K562 (cell line): ENCODE measurements around the gene KRTCAP2. TPM values are rescaled to one million over a fixed set of nuclear protein-coding genes. Genes with fewer than 3 reads are reported as not detected.

Source experiments
- ATF1 ChIP-seq, 2 experiments: fragments of 450-650 bp in 1 of 2; IDR thresholded peaks; 2 replicates each; pipeline ENCODE4 v1.6.1; 2016; ENCODE audit warnings: missing compliant biosample characterization in 1 of 2, missing genetic modification characterization in 1 of 2
- CCNT2 ChIP-seq: IDR thresholded peaks from 2 replicates; pipeline ENCODE4 v1.6.1; 2011; ENCODE audit warnings: borderline replicate concordance, low read depth, mild to moderate bottlenecking, moderate library complexity, mixed read lengths, low read length; ENCODE audit not compliant: insufficient read length; ENCODE audit errors: extremely low read depth
- CEBPB ChIP-seq: fragments of 450-650 bp; IDR thresholded peaks from 2 replicates; pipeline ENCODE4 v1.6.1; 2016; ENCODE audit warnings: missing genetic modification characterization, missing compliant biosample characterization
- CREBBP ChIP-seq: IDR thresholded peaks from one replicate; pipeline ENCODE4 v1.6.1; 2012; ENCODE audit warnings: low read depth, mild to moderate bottlenecking, control low read depth, inconsistent platforms, low read length
- GTF2F1 ChIP-seq: IDR thresholded peaks from 2 replicates; pipeline ENCODE4 v1.6.1; 2011; ENCODE audit warnings: low read depth, low read length, improper control_type of control experiment
- HNRNPLL ChIP-seq: fragments of 200-400 bp; formaldehyde crosslinking; IDR thresholded peaks from 2 replicates; pipeline ENCODE4 v1.6.1; 2017; ENCODE audit warnings: low read length, low read depth, mild to moderate bottlenecking; ENCODE audit not compliant: poor library complexity, severe bottlenecking
- L3MBTL2 ChIP-seq: fragments of 450-650 bp; IDR thresholded peaks from 2 replicates; pipeline ENCODE4 v1.6.1; 2016; ENCODE audit warnings: mild to moderate bottlenecking, moderate library complexity
- MGA ChIP-seq: fragments of 450-650 bp; IDR thresholded peaks from 2 replicates; pipeline ENCODE4 v1.6.1; 2016; ENCODE audit warnings: mild to moderate bottlenecking, moderate library complexity
- NFRKB ChIP-seq: fragments of 450-650 bp; IDR thresholded peaks from 2 replicates; pipeline ENCODE4 v1.6.1; 2016; ENCODE audit warnings: low read depth
- PHTF2 ChIP-seq: fragments of 250-450 bp; sonication (Bioruptor Pico); IDR thresholded peaks from 2 replicates; pipeline ENCODE4 v1.5.0; 2021; ENCODE audit warnings: mild to moderate bottlenecking
- SAFB ChIP-seq: fragments of 200-400 bp; formaldehyde crosslinking; IDR thresholded peaks from 2 replicates; pipeline ENCODE4 v1.6.1; 2017; ENCODE audit warnings: low read depth, low read length, borderline replicate concordance
- SREBF1 ChIP-seq: fragments of 150-350 bp; IDR thresholded peaks from 2 replicates; pipeline ENCODE4 v1.6.1; 2014; ENCODE audit warnings: antibody characterized with exemption, low read depth, low read length, borderline replicate concordance
- ZNF197 ChIP-seq: fragments of 200-800 bp; sonication (Bioruptor generic); IDR thresholded peaks from 2 replicates; pipeline ENCODE4 v1.6.1; 2016; ENCODE audit warnings: low read depth, missing genetic modification characterization, missing compliant biosample characterization
- ZNF644 ChIP-seq: fragments of 200-800 bp; sonication (Bioruptor generic); IDR thresholded peaks from 2 replicates; pipeline ENCODE4 v1.6.1; 2016; ENCODE audit warnings: low read depth, missing genetic modification characterization, missing compliant biosample characterization
- polyA plus RNA-seq, 8 experiments: library from polyadenylated mRNA; depleted of rRNA in 4 of 8; stranded (reverse) in 5 of 8; unstranded in 3 of 8; fragments of >200 nt; fragmentation: Nextera tagmentation in 2 of 8; fragmentation: Illumina TruSeq in 1 of 8; extraction: Ambion mirVana in 2 of 8; extraction: Trizol in 1 of 8; gene quantifications; 2 replicates each; pipeline versions ENCODE4 v1.2.1 to v1.2.3, GENCODE V29; 2011 to 2014; ENCODE audit warnings: inconsistent platforms in 1 of 8, missing spikeins in 1 of 8
- total RNA-seq, 7 experiments: library from RNA; depleted of rRNA in 6 of 7; stranded (reverse); fragments of >200 nt in 6 of 7; fragmentation: Illumina TruSeq in 2 of 7; extraction: Trizol in 2 of 7; gene quantifications; 2 replicates each; pipeline versions ENCODE4 v1.2.1 to v1.2.3, GENCODE V29; 2011 to 2021; ENCODE audit warnings: low replicate concordance in 1 of 7

Gene KRTCAP2
- total and polyA plus RNA-seq, 9 of the 15 experiments (the other 6 are each of a cell fraction or from before 2014, with no cell fraction given), result 126 to 436 (median 244) TPM

GRCh38 chr1:155127105-155127966 is 45.8 kb downstream of the KRTCAP2 start, which contains the start of gene EFNA1 (continued):
- peak; percentile 55 for TF ChIP-seq L3MBTL2
- no peak for TF ChIP-seq ATF1 (CRISPR knock-in tag; IDR thresholded peaks at IDR 0.05)
- peak; percentile 30; the same call in 1 of the 2 replicates for TF ChIP-seq ATF1 (tag; IDR thresholded peaks at IDR 0.05)
- peak; percentile 7 for TF ChIP-seq CCNT2
- TF ChIP-seq MGA, result peak; percentile 44; the same call in 1 of the 2 replicates
- TF ChIP-seq SREBF1, result no peak
- TF ChIP-seq SAFB, result peak; percentile 75; the same call in 1 of the 2 replicates
- no peak for TF ChIP-seq NFRKB
- TF ChIP-seq CREBBP, result no peak
- no peak for TF ChIP-seq PHTF2
- TF ChIP-seq ZNF644 (tag), result no peak
- TF ChIP-seq GTF2F1, result no peak
- TF ChIP-seq ZNF197, result no peak
- peak; percentile 97 for TF ChIP-seq HNRNPLL
- TF ChIP-seq CEBPB, result peak; percentile 21; the same call in 1 of the 2 replicates
